GM19193 (cell line): ENCODE results near the gene NCLN.

Experiments used
- POLR2A ChIP-seq: IDR thresholded peaks from 4 replicates; pipeline ENCODE4 v1.6.1; 2011; ENCODE audit not compliant: insufficient read depth, insufficient read length; ENCODE audit errors: extremely low read depth

Gene NCLN, protein sequence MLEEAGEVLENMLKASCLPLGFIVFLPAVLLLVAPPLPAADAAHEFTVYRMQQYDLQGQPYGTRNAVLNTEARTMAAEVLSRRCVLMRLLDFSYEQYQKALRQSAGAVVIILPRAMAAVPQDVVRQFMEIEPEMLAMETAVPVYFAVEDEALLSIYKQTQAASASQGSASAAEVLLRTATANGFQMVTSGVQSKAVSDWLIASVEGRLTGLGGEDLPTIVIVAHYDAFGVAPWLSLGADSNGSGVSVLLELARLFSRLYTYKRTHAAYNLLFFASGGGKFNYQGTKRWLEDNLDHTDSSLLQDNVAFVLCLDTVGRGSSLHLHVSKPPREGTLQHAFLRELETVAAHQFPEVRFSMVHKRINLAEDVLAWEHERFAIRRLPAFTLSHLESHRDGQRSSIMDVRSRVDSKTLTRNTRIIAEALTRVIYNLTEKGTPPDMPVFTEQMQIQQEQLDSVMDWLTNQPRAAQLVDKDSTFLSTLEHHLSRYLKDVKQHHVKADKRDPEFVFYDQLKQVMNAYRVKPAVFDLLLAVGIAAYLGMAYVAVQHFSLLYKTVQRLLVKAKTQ

DNA sequence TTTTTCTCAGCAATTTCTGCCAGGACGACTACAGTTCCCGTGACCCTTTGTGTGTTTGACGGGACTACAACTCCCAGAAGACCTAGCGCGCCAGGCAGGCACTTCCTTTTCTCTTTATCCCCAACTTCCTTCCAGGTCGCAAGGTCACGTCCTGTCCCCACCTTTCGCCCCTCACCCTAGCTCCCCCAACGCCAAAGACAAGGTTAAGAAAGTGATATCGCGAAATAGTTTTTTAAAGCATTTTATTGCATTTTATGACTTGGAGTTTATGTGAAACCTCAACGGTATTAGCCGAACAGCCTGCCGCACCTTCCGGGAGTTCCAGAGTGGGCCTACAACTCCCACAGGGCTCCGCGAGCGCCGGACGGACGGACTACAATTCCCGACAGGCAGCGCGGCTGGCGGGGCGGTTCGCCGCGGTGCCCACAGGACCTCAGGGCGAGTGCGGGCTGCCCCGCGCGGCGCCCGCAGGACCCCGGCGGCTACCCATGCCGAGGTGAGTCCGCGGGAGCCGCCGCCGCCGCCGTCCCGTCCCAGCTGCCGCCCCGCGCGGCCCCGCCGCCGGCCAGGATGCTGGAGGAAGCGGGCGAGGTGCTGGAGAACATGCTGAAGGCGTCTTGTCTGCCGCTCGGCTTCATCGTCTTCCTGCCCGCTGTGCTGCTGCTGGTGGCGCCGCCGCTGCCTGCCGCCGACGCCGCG lies at the start of gene NCLN:
NCLN (plus strand) TSS at position 470 of the 699 bp plus-strand sequence; CDS start at position 571, 101 bp downstream.
- peak; percentile 68 for TF ChIP-seq POLR2A

DNA sequence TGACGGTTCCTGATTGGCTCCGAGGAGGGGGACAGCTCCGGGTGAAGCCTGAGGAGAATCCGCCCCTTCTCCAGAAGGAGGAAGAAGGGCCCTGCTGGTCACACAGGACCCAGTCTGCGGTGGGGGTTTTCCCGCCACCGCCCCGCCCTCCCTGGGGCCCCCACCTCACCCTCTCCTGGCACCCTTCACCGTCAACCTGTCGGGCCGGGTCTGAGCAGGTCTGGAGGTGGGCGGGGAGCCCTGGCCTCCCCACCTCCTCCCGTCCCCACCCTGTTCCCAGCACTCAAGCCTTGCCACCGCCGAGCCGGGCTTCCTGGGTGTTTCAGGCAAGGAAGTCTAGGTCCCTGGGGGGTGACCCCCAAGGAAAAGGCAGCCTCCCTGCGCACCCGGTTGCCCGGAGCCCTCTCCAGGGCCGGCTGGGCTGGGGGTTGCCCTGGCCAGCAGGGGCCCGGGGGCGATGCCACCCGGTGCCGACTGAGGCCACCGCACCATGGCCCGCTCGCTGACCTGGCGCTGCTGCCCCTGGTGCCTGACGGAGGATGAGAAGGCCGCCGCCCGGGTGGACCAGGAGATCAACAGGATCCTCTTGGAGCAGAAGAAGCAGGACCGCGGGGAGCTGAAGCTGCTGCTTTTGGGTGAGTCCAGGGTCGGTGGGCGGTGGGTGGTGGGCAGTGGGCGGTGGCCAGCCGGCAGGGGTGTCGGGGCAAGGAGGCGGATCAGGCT lies 49.6 kb upstream of the NCLN start, which contains the start of gene GNA15:
GNA15 (plus strand) TSS at position 73 of the 723 bp plus-strand sequence; CDS start at position 491, 418 bp downstream.
- TF ChIP-seq POLR2A: no peak

DNA sequence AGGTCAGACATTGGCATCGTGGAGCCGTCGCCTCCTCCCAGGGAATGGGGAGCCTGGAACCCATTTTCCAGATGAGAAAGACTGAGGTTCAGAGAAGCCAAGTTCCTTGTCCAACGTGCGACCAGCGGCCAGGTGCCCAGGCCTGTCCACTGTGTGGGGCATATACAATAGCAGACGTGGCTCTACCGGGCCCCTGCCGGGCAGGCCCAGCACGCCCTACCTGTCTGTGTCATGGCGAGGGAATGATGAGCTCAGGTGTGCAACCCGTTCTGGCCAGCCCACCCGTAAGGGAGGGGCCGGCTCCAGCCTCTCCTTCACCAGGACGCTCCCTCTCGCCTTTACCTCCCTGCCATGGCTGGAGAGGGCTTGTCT lies 49.1 kb upstream of the NCLN start:
- no peak for TF ChIP-seq POLR2A

DNA sequence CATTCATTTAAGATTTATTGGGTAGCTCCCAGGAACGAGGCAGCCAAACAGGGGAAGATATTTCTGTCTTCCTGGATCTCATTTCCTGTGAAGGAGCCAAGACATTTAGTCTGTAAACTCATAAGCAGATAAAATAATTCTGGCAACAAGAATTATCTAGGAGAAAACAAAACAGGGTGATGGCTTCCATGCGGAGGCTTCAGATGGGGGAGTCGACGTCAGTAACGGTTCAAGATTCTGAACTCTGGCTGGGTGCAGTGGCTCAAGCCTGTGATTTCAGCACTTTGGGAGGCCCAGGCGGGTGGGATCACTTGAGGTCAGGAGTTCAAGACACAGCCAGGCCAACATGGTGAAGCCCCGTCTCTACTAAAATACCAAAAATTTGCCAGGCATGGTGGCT lies 48.6 kb upstream of the NCLN start:
- TF ChIP-seq POLR2A: no peak

DNA sequence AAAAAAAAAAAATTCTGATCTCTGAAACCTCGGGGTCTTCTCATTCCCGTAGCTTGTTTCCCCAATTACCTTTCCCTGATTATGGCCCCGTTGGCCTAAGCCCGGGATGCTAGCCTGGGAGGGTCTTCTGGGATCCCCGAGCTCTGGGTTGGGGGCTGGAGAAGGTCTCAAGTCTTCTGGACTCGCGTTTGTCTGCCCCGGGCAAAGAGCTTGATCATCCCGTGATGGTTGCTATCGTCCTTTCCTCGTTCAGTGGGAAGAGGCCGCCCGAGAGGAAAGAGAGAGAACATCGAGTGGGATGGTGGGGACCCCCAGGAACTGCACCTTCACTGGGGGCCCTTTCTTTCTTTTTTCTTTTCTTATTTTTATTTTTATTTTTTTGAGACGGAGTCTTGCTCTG lies 47.5 kb upstream of the NCLN start:
- TF ChIP-seq POLR2A: no peak

DNA sequence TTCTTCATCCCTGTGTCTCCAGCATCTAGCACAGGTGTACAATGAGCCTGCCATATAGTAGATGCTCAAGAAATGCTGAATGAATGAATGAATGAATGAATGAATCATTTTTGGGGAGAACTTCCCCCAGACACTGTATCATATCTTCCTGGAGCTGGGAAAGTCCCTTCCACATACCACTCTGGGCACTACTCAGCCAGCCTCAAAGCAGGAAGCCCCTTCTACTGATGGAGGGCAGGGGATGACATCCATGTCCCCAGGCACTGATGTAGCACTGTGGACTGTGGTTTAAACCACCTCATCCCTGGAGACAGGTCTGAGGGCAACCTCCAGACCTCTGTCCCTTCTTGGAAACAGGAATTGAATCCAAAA lies 45.1 kb upstream of the NCLN start:
- no peak for TF ChIP-seq POLR2A

DNA sequence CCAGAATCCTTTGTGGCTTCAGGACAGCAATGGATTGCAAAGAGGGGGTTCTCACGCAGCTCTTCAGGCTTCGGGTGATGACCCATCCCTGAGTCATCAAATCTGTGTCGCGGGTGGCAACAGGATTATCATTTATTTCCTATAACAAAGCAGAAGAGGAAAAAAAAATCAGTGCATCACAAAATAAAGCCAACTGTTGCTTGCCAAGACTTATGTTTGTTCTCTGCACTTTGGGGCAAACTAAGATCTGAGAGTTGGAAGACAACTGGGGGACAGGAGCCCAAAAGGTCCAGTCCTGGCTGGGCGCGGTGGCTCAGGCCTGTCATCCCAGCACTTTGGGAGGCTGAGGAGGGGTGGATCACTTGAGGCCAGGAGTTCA lies 43.4 kb upstream of the NCLN start:
- no peak for TF ChIP-seq POLR2A

DNA sequence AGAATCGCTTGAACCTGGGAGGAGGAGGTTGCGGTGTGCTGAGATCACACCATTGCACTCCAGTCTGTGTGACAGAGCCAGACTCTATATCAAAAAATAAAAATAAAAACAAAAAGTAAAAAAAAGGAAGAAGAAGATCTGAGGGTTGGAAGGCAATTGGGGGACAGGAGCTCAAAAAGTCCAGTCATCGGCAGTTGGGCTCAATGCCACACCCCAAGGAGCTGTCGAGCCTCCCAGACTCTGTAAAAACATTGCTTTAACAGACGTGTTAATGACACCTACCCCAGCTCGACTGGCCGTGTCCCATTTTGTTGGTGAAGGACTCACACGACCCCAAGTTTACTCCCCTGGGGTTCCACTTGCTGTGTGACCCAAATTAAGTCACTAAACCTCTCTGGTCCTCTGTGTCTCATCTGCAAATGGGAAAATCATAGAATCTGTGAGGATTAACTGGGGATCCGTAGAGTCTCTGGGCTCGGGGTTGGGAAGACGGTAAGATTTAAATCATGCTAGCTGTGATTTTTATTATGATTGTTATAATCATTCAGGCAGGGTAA lies 42.9 kb upstream of the NCLN start:
- no peak for TF ChIP-seq POLR2A

DNA sequence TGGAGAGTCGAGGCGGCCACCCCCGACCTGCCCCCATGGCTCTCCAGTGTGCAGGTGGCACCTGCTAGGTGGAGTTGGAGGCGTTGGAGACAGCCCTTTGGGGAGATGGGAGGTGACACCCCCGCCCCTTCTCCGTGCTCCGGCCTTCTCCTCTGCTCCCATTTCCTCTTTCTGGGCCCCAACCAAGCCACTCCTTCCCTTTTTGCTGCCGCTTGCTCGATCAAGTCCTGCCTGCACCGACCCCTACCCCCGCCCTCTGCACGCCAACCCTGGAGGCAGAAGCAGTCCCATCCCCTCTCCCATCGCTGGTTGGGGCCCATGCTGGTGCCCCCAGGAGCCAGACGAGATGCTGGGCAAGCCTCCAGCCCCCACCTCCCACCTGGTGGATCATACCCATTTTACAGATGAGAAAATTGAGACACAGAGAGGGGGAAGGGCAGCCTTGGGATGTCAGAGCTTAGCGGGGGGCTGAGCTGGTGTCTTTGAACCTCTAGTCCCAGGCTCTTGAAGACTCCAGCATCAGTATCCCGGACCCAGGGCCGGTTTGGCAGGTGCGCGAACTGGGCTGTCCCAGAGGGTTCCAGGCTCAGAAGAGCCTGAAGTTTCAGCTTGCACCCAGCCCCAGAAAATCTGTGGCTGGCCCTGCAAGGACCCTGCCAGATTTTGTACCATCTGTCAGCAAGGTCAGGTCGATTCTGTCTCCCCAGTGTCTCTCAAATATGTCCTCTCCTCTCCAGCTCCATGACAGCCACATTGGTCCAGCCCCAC lies 39.6 kb upstream of the NCLN start:
- no peak for TF ChIP-seq POLR2A

DNA sequence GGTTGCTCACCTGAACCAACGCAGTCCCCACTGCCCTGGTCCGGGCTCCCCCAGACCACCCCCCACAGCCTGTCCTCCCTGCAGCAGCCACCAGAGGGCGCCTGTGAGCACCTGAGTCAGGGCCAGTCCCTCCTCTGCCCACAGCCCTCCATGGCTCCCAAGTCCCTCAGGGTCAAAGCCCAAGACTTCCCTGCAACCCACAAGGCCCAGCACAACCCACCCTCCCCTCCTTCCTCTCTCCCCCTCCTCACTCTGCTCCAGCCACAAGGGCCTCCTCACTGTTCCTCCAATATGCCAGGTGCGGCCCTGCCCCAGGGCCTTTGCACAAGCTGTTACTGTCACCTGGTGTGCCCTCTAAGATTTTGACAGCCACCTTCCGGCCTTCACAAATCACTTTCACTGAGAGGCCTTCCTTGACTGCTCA lies 39.0 kb upstream of the NCLN start:
- TF ChIP-seq POLR2A: no peak

DNA sequence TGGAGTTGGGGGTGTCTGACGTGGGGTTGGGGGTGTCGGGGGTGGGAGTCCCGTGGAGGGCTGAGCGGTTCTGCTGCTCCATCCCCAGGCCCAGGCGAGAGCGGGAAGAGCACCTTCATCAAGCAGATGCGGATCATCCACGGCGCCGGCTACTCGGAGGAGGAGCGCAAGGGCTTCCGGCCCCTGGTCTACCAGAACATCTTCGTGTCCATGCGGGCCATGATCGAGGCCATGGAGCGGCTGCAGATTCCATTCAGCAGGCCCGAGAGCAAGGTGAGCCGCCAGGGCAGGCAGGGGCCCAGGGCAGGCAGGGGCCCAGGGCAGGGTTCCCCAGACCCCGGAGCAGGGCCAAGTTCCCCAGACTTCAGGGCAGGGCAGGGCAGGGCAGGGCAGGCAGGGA lies 37.2 kb upstream of the NCLN start:
- TF ChIP-seq POLR2A: no peak

DNA sequence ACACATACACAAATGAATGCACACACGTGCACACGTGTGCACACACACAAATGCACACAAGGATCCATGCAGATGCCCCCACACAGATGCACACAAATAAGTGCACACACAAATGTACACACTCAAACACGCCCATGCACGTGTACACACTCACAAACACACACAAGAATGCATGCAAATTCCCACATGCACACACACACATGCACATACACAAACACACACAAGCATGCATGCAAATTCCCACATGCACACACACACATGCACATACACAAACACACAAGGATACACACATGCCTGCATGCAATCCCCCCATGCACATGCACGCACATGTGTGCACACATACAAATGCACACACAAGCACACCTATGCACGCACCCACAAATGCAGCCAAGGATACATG lies 36.6 kb upstream of the NCLN start:
- no peak for TF ChIP-seq POLR2A

DNA sequence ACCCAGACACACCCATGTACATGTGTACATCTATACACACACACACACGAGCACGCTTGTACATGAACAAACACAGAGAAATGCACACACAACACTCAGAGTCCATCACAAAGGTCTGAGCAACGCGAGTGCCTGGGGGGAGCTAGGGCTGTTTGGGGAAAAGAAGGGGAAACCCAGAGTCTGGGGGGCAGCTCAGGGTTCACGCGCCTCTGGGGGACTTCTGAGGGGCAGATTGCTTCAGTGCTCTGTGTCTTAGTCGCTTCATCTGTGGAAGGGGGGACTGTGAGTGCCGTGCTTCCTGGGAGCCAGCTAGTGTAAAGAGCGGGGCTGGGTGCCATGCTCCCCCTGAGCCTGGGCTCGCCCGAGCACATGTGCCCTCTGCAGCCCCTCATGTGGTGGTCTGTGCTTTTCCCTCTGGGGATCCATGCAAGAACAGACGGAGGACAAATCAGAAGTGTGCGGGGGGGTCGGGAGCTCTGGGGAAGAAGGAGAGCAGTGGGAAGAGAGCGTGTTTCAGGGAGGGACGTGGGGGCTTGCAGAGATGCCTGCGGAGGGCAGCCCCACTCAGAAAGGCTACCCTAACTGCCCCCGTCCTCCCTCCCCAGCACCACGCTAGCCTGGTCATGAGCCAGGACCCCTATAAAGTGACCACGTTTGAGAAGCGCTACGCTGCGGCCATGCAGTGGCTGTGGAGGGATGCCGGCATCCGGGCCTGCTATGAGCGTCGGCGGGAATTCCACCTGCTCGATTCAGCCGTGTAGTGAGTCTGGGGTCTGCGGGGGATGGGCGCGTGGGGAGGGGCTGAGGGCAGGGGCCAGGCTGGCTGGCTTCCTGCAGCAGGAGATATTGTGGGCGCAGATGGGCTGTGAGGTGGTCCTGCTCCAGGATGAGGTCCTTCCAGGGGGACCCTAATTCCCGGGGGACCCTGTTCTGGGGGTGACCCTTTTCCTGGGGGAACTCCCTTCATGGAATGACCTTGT lies 35.9 kb upstream of the NCLN start:
- TF ChIP-seq POLR2A: no peak
